GM18858 (cell line): Measurements from ENCODE around the gene SLIT3.
"Not testable (repeated sequence)": the region's sequence is repeated elsewhere in the genome, so short reads cannot be mapped to it uniquely, and the experiment has no call there.

Experiments
- ATAC-seq: cut with Tn5 transposase; IDR thresholded peaks from one replicate; pipeline ENCODE4 v1.9.1; 2021; ENCODE audit not compliant: unreplicated experiment

SLIT3 gene

GRCh38 chr5:168753691-168754254, 547.2 kb downstream of the SLIT3 start:
- ATAC-seq: no peak

DNA sequence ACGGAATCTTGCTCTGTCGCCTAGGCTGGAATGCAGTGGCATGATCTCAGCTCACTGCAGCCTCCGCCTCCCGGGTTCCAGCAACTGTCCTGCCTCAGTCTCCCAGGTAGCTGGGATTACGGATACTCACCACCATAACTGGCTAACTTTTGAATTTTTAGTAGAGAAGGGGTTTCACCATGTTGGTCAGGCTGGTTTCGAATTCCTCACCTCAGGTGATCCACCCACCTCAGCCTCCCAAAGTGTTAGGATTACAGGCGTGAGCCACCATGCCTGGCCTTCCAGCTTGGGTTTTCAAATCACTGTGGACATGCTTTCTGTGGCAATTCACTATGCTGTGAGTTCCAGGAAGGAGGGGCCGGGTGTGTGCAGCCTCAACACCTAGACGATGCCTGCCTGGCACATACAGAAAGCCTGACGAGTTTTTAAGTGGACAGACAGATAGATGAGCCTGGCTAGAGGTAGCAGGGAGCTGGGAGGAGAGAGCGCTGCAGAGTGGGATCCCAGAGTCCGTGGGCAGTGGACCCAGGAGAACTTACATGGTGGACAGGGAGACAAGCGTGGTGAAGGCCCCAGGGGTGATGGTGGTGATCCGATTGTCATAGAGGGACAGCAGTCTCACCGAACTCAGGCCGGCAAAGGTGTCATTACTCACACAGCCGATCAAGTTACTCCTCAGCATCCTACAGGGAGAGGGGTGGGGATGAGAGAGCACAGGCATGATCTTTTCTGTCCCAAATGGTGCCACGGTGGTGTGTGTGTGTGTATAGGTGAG, 548.3 kb downstream of the SLIT3 start:
- ATAC-seq: no peak

DNA sequence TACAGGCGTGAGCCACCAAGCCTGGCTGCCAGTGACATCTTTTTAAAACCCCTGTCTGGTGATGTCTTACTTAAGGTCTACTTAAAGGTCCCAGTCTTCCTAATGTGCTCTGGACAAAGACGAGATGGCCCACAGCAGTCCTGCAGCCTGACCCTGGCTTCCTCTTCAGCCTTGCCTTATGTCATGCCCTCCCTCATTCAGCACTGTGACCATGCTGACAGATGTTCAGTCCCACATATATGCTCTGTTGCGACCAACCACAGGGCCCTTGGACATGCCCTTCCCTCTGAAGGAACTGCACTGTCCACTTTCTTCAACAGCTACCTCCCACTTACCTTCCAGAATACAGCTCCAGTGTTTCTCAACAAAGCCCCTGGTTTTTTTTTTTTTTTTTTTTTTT, 548.9 kb downstream of the SLIT3 start:
- no peak for ATAC-seq

DNA sequence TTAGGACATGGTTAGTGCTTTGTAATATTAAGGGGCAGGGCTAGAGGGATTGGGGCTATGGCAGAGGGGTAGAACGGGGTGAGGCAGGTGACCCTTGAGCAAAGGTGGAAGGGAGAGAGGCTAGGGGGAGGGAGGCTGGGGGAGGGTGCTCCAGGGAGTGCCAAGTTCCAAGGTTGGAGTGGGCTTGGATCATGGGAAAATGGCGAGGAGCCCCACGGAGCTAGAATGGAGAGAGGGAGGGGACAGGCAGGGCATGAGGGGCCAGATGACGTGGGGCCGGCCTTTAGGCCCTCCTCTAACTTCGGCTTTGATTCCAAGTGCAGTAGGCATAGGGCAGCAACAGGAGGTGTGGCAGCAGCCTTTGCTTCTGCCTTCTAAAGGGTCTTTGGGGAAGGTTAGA, 550.0 kb downstream of the SLIT3 start:
- no peak for ATAC-seq

DNA sequence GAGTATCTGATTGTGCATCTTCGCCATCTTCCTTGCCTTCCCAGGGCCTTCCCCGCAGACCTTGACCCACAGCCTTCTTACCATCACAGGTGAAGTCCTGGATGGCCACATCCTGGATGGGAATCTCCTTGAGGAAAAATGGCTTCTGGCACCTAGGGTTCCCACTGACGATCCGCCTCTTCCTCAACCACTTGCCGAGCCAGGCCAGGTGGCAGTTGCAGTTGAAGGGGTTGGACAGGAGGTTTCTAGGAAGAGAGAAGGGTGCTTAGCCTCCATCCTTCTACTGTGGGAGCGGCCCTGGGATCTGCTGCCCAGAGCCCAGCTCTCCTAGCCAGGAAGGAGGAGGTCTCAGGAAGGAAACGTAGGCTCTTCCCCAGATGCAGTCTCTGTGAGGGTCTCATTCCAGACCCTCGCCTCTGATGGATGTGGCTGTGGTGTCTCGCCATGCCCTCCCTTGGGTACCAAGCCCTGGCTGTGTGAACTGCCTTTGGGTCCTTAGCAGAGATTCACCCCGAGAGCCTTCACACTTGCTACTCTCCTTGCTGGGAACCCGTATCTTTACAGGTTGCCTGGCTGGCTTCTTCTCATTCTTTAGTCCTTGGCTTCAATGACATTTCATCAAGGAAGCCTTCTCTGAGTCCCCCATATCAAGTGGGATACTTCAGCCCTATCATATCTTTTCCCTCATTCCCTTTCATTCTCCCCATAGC, 551.4 kb downstream of the SLIT3 start:
- ATAC-seq: no peak

DNA sequence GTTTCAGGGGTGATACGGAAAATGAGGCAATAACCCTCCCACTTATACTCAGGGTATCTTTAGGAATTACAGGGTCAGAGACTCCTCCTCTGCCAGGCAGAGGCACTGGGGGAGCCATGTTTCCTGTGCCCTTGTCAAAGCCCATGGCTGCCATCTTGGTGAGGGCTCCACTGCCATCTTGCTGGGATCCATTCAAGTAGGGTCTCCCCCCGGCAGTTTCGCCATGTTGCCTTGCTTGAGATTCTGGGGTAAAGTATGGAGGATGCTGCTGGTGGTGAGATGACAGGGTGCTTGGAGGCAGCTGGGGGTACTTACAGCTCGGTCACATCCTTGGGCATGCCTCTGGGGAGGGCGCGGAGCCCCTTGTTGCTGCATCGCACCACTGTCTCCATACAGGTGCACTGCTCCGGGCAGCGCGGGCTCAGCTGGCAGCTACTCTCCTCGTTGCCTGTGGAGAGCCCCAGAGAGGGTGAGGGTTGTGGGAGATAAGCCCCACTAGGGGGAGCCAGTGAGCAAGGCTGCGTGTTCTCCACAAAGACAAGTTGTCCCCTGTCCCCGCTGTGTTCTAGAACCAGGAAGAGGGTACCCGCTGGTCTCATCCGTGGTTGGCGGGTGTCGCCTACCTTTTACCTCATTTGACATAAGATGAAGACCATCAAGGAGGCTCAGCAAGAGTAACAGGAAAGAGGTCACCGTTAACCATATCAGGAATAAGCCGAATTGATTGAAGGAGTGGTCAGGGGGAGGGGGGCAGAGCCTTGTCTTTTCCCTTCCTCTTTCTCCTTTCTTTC, 552.8 kb downstream of the SLIT3 start:
- no peak for ATAC-seq

DNA sequence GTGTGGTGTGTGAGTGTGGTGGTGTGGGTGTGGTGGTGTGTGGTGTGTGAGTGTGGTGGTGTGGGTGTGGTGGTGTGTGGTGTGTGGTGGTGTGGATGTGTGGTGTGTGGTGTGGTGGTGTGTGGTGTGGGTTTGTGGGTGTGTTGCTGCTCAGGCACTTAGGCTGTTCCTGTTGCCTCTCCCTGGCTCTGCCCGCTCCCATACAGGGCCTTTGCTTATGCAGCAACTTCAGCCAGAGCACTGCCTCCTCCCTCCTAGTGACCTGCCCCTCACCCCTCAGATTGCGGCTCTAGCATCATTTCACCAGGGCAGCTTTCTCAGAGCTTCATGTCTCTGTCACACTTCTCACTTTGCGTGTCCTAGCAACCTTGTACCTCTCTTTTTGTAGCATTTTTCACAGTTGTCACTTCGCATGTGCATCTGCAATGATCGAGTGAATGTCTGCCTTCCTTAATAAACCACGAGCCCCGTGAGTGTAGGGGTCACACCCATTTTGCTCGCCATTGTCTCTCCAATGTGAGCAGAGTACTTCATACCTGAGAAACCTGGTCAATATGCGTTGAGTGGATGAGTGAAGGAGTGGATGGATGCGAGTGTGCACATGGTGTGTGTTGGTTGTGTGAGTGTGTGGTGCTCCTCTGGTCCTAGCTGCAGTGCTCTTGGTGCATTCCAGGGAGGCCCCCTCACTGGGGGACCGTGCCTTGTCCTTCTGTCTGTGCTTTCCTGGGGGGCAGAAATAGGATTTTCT, 553.9 kb downstream of the SLIT3 start:
- no peak for ATAC-seq

DNA sequence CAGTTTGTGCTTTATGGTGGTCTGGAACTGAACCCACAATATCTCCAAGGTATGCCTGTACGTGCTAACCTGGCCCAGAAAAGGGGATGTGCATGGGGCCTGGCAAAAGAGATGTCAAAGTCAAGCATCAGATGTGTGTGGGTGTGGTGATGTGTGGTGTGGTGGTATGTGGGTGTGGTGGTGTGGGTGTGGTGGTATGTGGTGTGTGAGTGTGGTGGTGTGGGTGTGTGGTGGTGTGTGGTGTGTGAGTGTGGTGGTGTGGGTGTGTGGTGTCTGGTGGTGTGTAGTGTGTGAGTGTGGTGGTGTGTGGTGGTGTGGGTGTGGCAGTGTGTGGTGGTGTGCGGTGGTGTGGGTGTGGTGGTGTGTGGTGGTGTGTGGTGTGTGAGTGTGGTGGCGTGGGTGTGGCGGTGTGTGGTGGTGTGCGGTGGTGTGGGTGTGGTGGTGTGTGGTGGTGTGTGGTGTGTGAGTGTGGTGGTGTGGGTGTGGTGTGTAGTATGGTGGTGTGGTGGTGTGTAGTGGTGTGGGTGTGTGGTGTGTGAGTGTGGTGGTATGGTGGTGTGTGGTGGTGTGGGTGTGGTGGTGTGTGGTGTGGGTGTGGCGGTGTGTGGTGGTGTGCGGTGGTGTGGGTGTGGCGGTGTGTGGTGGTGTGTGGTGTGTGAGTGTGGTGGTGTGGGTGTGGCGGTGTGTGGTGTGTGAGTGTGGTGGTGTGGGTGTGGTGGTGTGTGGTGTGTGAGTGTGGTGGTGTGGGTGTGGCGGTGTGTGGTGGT, 554.6 kb downstream of the SLIT3 start:
- not testable (repeated sequence) for ATAC-seq

DNA sequence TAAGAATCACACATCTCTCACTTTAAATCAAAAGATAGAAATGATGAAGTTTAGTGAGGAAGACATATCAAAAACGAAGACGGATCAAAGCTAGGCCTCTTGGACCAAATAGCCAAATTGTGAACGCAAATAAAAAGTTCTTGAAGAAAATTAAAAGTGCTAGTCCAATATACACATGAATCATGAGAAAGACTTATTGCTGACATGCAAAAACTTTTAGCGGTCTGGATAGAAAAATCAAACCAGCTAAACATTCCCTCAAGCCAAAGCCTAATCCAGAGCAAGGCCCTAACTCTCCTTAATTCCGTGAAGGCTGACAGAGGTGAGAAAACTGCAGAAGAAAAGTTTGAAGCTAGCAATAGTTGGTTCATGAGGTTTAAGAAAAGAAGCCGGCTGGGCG, 557.3 kb downstream of the SLIT3 start:
- no peak for ATAC-seq

GRCh38 chr5:168742311-168742710, 558.6 kb downstream of the SLIT3 start:
- ATAC-seq: not testable (repeated sequence)

- no peak for ATAC-seq
Measured at GRCh38 chr5:168740811-168741213, 560.1 kb downstream of the SLIT3 start.

DNA sequence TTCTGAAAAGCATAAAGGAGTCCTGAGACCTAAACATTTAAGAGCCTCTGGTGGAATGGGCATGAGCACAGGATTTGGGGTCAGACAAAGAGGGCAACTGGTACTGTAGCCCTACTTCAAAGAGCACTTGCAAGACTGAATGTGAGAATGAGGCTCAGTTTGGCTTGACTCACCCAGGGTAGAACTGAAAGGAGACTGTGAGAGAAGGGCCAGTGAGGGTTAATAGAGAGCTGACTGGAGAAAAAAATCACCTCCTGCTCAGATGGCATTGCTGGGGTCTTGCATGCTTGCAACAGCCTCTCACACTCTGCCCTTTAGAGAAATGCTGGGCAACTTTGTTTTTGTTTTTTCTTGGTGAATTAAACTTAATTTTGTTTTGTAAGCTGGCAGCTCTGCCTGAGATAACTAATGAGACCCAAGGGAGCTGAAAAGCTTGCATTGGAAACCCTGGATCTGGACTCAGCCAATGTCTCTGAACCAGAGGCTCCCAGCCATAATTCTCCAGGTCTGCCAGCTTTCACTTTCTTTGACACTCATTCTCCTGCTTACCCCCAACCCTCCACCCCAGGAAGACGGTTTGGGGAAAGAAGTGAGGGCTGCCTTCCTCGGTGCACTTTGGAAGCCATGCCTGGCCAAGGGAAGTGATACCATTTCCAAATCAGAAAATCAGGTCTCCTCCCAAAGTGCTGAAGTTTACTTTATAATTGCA, 560.7 kb downstream of the SLIT3 start:
- no peak for ATAC-seq

GRCh38 chr5:168737066-168737465, 563.9 kb downstream of the SLIT3 start:
- ATAC-seq: no peak

DNA sequence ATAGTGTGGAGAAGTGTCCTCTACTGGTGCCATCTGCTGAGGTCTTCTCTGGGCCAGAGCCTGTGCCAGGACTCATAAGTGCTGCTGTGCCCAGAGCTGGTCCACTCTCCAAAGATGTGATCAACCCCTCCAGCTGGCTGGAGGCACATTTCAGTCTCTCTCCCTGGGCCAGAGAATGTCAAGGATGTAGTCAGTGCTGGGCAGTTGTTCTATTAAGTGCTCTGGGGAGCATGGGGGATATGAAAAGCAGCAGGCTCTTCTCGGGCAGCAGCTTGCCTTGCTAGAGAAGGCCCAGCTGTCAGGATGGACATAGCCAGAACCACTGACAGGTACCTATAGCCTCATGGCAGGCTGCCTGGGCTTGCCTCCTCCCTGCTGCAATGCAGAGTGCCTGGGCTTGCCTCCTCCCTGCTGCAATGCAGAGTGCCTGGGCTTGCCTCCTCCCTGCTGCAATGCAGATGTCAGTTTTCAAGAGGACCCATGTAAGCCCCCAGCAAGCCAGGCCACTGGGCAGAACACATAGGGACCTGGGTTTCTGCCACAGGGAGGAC, 564.6 kb downstream of the SLIT3 start:
- no peak for ATAC-seq

DNA sequence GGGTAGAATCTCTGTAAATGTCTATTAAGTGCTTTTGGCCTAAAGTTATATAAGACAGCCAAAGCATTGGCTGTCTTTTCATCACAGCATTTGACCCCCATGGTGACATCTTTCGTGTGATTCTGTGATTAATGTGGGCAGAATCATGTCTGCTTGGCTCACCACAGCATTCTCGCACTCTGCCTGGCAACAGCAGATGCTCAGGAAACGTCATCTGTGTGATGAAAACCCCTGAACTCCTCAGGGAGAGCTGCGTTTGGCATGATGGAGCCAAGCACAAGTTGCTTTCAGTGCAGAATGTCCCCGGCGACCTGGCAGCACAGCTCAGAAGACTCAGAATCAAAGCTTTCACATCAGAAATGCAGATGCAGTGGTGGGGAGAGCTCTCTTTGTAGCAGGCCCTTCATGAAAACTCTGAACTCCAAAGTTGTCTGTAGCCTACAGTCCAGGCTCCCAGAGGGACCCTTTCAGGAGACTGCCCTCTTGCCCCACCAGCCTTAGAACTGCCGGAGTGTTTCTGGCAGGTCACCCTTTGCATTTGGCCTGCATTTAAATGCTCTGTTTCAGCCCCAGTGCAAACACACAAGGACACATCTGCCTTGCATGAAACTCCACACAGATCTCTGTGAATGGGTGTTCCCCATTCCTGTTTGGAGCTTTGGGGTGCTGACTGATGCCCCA, 566.2 kb downstream of the SLIT3 start:
- ATAC-seq: no peak

DNA sequence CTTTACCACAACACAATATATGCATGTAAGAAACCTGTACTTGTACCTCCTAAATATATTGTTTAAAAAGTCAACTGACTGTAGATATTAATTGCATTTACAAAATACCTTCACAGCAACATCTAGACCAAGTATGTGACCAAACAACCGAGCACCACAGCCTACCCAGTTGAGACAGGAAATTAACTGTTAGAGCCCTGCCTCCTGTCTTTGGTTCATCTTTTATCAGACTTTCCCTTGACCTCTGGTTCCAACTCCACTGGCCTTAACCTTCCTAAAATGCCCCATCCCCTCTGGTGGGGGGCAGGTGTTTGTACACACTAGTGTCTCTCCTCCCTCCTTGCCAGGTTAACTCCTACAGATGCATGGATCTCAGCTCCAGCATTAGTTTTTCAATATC, 566.8 kb downstream of the SLIT3 start:
- ATAC-seq: no peak

DNA sequence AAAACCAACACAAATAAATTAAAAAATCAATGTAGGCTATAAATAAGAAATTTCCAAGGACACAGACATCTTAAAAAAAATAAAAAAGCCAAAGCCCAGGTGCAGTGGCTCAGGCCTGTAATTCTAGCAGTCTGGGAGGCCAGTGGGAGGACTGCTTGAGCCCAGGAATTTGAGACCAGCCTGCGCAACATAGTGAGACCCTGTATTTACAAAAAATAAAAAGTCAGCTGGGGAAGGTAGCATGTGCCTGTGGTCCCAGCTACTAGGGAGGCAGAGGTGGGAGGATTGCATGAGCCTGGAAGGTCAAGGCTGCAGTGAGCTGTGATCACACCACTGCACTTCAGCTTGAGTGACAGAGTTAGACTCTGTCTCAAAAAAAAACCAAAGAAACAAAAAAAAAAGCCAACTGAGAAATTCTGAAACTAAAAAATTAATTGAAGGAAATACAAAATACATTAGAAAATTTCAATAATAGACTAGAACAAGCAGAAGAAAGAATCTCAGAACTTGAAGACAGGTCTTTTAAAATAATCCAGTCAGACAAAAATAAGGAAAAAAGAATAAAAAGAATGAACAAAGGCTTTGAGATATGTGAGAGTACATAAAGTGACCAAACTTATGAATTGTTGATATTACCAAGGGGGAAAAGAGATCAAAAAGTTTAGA, 572.3 kb downstream of the SLIT3 start:
- ATAC-seq: no peak

- no peak for ATAC-seq
Measured at GRCh38 chr5:168727547-168727946, 573.4 kb downstream of the SLIT3 start.
